ENCODE data around the gene ARHGEF39.
"Not testable (repeated sequence)": the region's sequence is repeated elsewhere in the genome, so short reads cannot be mapped to it uniquely, and the experiment has no call there.

DNA sequence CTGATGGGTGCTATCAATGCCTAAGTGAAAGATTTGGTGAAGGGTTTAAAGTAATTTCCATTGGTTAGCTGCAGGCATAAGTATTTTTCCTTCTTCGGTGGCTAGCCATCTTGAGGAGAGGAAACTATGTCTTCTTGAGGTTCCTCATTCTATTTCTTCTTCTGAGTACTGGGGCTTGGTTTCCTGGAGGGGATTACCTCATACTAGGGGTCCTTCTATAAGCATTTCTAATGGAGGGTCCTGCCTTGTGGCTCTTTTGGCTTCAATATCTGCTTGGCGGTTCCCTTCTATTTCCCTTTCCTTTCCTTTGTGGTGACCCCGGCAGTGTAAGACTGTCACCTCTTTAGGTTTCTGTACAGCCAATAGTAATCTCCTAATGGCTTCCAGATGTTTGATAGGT lies 23.5 kb downstream of the ARHGEF39 start:
- not testable (repeated sequence) for TF ChIP-seq POLR2A (IDR thresholded peaks at IDR 0.05)
- TF ChIP-seq, protein P1, sequence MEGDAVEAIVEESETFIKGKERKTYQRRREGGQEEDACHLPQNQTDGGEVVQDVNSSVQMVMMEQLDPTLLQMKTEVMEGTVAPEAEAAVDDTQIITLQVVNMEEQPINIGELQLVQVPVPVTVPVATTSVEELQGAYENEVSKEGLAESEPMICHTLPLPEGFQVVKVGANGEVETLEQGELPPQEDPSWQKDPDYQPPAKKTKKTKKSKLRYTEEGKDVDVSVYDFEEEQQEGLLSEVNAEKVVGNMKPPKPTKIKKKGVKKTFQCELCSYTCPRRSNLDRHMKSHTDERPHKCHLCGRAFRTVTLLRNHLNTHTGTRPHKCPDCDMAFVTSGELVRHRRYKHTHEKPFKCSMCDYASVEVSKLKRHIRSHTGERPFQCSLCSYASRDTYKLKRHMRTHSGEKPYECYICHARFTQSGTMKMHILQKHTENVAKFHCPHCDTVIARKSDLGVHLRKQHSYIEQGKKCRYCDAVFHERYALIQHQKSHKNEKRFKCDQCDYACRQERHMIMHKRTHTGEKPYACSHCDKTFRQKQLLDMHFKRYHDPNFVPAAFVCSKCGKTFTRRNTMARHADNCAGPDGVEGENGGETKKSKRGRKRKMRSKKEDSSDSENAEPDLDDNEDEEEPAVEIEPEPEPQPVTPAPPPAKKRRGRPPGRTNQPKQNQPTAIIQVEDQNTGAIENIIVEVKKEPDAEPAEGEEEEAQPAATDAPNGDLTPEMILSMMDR (IDR thresholded peaks at IDR 0.05) = not testable (repeated sequence)
